Measurements from ENCODE around the gene AOPEP. TPM values are rescaled to one million over a fixed set of nuclear protein-coding genes. Genes with fewer than 3 reads are reported as not detected.

AOPEP gene
- total RNA-seq, 1 experiment from 2014 or later, result 15.0 TPM

GRCh38 chr9:94721754-94722153 lies 4.7 kb upstream of the AOPEP start:
- Histone ChIP-seq H3K27ac (ENCODE audit: insufficient read length, low read depth, low read length) (no peak overlapping the region), H4K91ac (ENCODE audit: insufficient read length, low read depth, low read length) (no peak overlapping the region), H2BK120ac (ENCODE audit: low read depth, low read length, poor library complexity, severe bottlenecking) (no peak overlapping the region), H3T11ph (ENCODE audit: low read length) (no peak overlapping the region), H4K5ac (ENCODE audit: insufficient read length, low read depth, low read length) (no peak overlapping the region), H3K4ac (ENCODE audit: low read depth, low read length) (no peak overlapping the region), H3K4me1 (ENCODE audit: insufficient read depth, low read length) (no peaks in the 10 kb centered on the region), H2BK5ac (ENCODE audit: insufficient read length, low read length) (no peak overlapping the region), H2AK5ac (ENCODE audit: insufficient read length, low read length) (no peak overlapping the region), H2BK20ac (ENCODE audit: low read depth, low read length, poor library complexity, severe bottlenecking) (no peak overlapping the region), H3K14ac (ENCODE audit: insufficient read depth, low read length) (no peak overlapping the region), H3K56ac (ENCODE audit: insufficient read length, low read depth, low read length) (no peak overlapping the region), H3K27me3 (ENCODE audit: insufficient read depth, low read length) (no peaks in the 10 kb centered on the region), H4K8ac (replicated peaks; ENCODE audit: insufficient read length, low read depth, low read length) (no peak overlapping the region), H3K23ac (ENCODE audit: insufficient read length, low read depth, low read length) (no peak overlapping the region), H2AFZ (ENCODE audit: low read length) (no peak overlapping the region), H3K23me2 (ENCODE audit: insufficient read length, low read depth, low read length, poor library complexity, severe bottlenecking) (no peaks in the 10 kb centered on the region), H2BK15ac (ENCODE audit: low read depth, low read length) (no peak overlapping the region), H3K79me1 (ENCODE audit: insufficient read depth, low read depth, low read length, poor library complexity, severe bottlenecking) (no peaks in the 10 kb centered on the region), H3K9ac (ENCODE audit: extremely low read depth, insufficient read length, low read length) (no peak overlapping the region), H3K79me2 (ENCODE audit: insufficient read depth, low read length) (no peaks in the 10 kb centered on the region), H2BK12ac (ENCODE audit: insufficient read length, low read depth, low read length) (no peak overlapping the region), H3K9me3 (ENCODE audit: control insufficient read depth, low read depth, low read length) (no peaks in the 10 kb centered on the region), H3K4me2 (ENCODE audit: insufficient read depth, insufficient read length, low read length) (no peak overlapping the region), H4K20me1 (ENCODE audit: control insufficient read depth, insufficient read depth, insufficient read length) (no peaks in the 10 kb centered on the region), H3K18ac (ENCODE audit: insufficient read length, low read depth, low read length) (no peak overlapping the region)
- H3K9me3 Mint-ChIP-seq, result peaks cover 0 to 3% of the 10 kb centered on the region in 2 experiments; a peak in 2 of 5 replicates
- no peak overlapping the region for H3K4me3 Mint-ChIP-seq
- no peaks in the 10 kb centered on the region for H3K36me3 Mint-ChIP-seq (ENCODE audit: insufficient read depth in 1 of 3, low read depth in 3 of 3)
- no peak overlapping the region for H3K27ac Mint-ChIP-seq
- peaks cover 2% of the 10 kb centered on the region; the same call in 1 of the 2 replicates for H3K27me3 Mint-ChIP-seq (ENCODE audit: low read depth)
- H3K4me1 Mint-ChIP-seq, result peaks cover 0 to 4% of the 10 kb centered on the region in 2 experiments; a peak in 1 of 4 replicates
- no CpG with 5 or more reads among the region's 2 CpGs for WGBS (ENCODE audit: extremely low coverage, insufficient read length, low lambda C conversion rate)
- DNase-seq, result no peak
- TF ChIP-seq CTCF (conservative IDR thresholded peaks at IDR 0.05), result no peak
